WTC11 (cell line): Measurements from ENCODE around the gene FBXL7. TPM values are rescaled to one million over a fixed set of nuclear protein-coding genes. Genes with fewer than 3 reads are reported as not detected.

Experiments
- ATAC-seq: fragments of 200-7000 bp; cut with Tn5 transposase; 2 replicates; pipeline ENCODE4 v1.10.0; 2021; ENCODE audit warnings: mild to moderate bottlenecking, moderate library complexity
- CTCF ChIA-PET: fragments of 300-600 bp; sonication (Branson Sonifier 250); formaldehyde crosslinking; loops from one replicate; lab custom pipeline; 2021; ENCODE audit warnings: antibody characterized with exemption; lab: Charles Lee
- POLR2A ChIA-PET: fragments of 350-600 bp; sonication (Branson Sonifier 250); formaldehyde crosslinking; loops from one replicate; lab custom pipeline; 2021; ENCODE audit warnings: antibody characterized with exemption; lab: Charles Lee
- DNase-seq: peaks from one replicate; pipeline ENCODE4 v3.0.0; 2021; ENCODE audit warnings: low spot score
- H3K27ac Mint-ChIP-seq: 2 replicates; pipeline ENCODE4 v1.8.0; 2021; ENCODE audit warnings: mixed read lengths
- H3K27me3 Mint-ChIP-seq: 2 replicates; pipeline ENCODE4 v1.8.0; 2021; ENCODE audit warnings: low read depth, mild to moderate bottlenecking, moderate library complexity, mixed read lengths
- H3K36me3 Mint-ChIP-seq: 2 replicates; pipeline ENCODE4 v1.8.0; 2021; ENCODE audit warnings: mixed read lengths
- H3K4me1 Mint-ChIP-seq: 2 replicates; pipeline ENCODE4 v1.8.0; 2022; ENCODE audit warnings: mixed read lengths
- H3K4me3 Mint-ChIP-seq: 2 replicates; pipeline ENCODE4 v1.8.0; 2021; ENCODE audit warnings: mild to moderate bottlenecking, moderate library complexity, mixed read lengths
- H3K9me3 Mint-ChIP-seq: 2 replicates; pipeline ENCODE4 v1.8.0; 2021; ENCODE audit warnings: mixed read lengths
- ARID4B ChIP-seq: sonication (generic); formaldehyde crosslinking; IDR thresholded peaks from 2 replicates; pipeline ENCODE4 v1.8.0; 2023; ENCODE audit warnings: missing genetic modification reagents, mild to moderate bottlenecking, borderline replicate concordance
- ATF3 ChIP-seq: sonication (generic); formaldehyde crosslinking; conservative IDR thresholded peaks from 2 replicates; pipeline ENCODE4 v1.8.1; 2022; ENCODE audit warnings: mild to moderate bottlenecking, missing genetic modification reagents
- ELF4 ChIP-seq: sonication (generic); formaldehyde crosslinking; IDR thresholded peaks from 2 replicates; pipeline ENCODE4 v1.8.1; 2022; ENCODE audit warnings: low read depth, mild to moderate bottlenecking, moderate library complexity, missing genetic modification reagents
- FOXP1 ChIP-seq: sonication (generic); formaldehyde crosslinking; IDR thresholded peaks from 2 replicates; pipeline ENCODE4 v1.8.0; 2022; ENCODE audit warnings: missing genetic modification reagents, mild to moderate bottlenecking, moderate library complexity, borderline replicate concordance
- GTF2I ChIP-seq: fragments of 250-450 bp; sonication (Bioruptor Pico); conservative IDR thresholded peaks from 2 replicates; pipeline ENCODE4 v1.4.0; 2021; ENCODE audit warnings: mild to moderate bottlenecking
- MAX ChIP-seq: sonication (generic); formaldehyde crosslinking; IDR thresholded peaks from 2 replicates; pipeline ENCODE4 v1.8.0; 2022; ENCODE audit warnings: mild to moderate bottlenecking, missing genetic modification reagents
- MXD4 ChIP-seq: fragments of 250-450 bp; sonication (Bioruptor Pico); IDR thresholded peaks from 2 replicates; pipeline ENCODE4 v1.8.0; 2021; ENCODE audit warnings: mild to moderate bottlenecking, moderate library complexity, borderline replicate concordance
- NFATC4 ChIP-seq: fragments of 250-450 bp; sonication (Bioruptor Pico); IDR thresholded peaks from 2 replicates; pipeline ENCODE4 v1.9.0; 2021; ENCODE audit warnings: mild to moderate bottlenecking
- NFE2L1 ChIP-seq: sonication (generic); formaldehyde crosslinking; IDR thresholded peaks from 2 replicates; pipeline ENCODE4 v1.8.1; 2023; ENCODE audit warnings: missing genetic modification reagents
- SMAD4 ChIP-seq: sonication (generic); formaldehyde crosslinking; IDR thresholded peaks from 2 replicates; pipeline ENCODE4 v1.8.0; 2022; ENCODE audit warnings: mild to moderate bottlenecking, missing genetic modification reagents
- SP1 ChIP-seq: sonication (generic); formaldehyde crosslinking; conservative IDR thresholded peaks from 2 replicates; pipeline ENCODE4 v1.8.1; 2022; ENCODE audit warnings: missing genetic modification reagents
- ZNF121 ChIP-seq: sonication (generic); formaldehyde crosslinking; IDR thresholded peaks from 2 replicates; pipeline ENCODE4 v1.8.0; 2023; ENCODE audit warnings: missing genetic modification reagents
- ZNF138 ChIP-seq: sonication (generic); formaldehyde crosslinking; conservative IDR thresholded peaks from 2 replicates; pipeline ENCODE4 v1.8.1; 2022; ENCODE audit warnings: mild to moderate bottlenecking, moderate library complexity, missing genetic modification reagents
- ZNF219 ChIP-seq: sonication (generic); formaldehyde crosslinking; IDR thresholded peaks from 2 replicates; pipeline ENCODE4 v1.8.0; 2023; ENCODE audit warnings: missing genetic modification reagents, mild to moderate bottlenecking, borderline replicate concordance
- ZNF423 ChIP-seq: fragments of 250-450 bp; sonication (Bioruptor Pico); IDR thresholded peaks from 2 replicates; pipeline ENCODE4 v2.1.2; 2022; ENCODE audit warnings: mild to moderate bottlenecking, moderate library complexity
- ZNF532 ChIP-seq: fragments of 250-450 bp; sonication (Bioruptor Pico); IDR thresholded peaks from 2 replicates; pipeline ENCODE4 v1.9.0; 2021; ENCODE audit warnings: mild to moderate bottlenecking, borderline replicate concordance
- total RNA-seq: library from RNA; stranded (reverse); gene quantifications from 3 replicates; pipeline ENCODE4 v1.2.3, GENCODE V29; 2021
- TF ChIP-seq, protein P1 (sequence below): sonication (generic); formaldehyde crosslinking; IDR thresholded peaks from 2 replicates; pipeline ENCODE4 v1.8.0; 2022; ENCODE audit warnings: mild to moderate bottlenecking, missing genetic modification reagents
- TF ChIP-seq, protein P2 (sequence below): sonication (generic); formaldehyde crosslinking; IDR thresholded peaks from 2 replicates; pipeline ENCODE4 v1.8.1; 2022; ENCODE audit warnings: low read depth, mild to moderate bottlenecking, moderate library complexity, missing genetic modification reagents, borderline replicate concordance
- TF ChIP-seq, protein P3 (sequence below): sonication (generic); formaldehyde crosslinking; IDR thresholded peaks from 2 replicates; pipeline ENCODE4 v1.8.1; 2023; ENCODE audit warnings: mild to moderate bottlenecking, missing genetic modification reagents
- TF ChIP-seq, protein P4 (sequence below): sonication (generic); formaldehyde crosslinking; IDR thresholded peaks from 2 replicates; pipeline ENCODE4 v1.8.0; 2022; ENCODE audit warnings: mild to moderate bottlenecking, missing genetic modification reagents

The FBXL7 gene
- total RNA-seq, 1 experiment from 2014 or later: 13.8 TPM

GRCh38 chr5:15741591-15741990 is 241.6 kb downstream of the FBXL7 start (continued):
- no peak for TF ChIP-seq ATF3 (CRISPR knock-in tag)
- TF ChIP-seq ZNF423 (CRISPR knock-in tag): no peak
- TF ChIP-seq, protein P1, sequence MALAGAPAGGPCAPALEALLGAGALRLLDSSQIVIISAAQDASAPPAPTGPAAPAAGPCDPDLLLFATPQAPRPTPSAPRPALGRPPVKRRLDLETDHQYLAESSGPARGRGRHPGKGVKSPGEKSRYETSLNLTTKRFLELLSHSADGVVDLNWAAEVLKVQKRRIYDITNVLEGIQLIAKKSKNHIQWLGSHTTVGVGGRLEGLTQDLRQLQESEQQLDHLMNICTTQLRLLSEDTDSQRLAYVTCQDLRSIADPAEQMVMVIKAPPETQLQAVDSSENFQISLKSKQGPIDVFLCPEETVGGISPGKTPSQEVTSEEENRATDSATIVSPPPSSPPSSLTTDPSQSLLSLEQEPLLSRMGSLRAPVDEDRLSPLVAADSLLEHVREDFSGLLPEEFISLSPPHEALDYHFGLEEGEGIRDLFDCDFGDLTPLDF: no peak
- TF ChIP-seq ZNF219 (CRISPR knock-in tag): no peak
- TF ChIP-seq, protein P2, sequence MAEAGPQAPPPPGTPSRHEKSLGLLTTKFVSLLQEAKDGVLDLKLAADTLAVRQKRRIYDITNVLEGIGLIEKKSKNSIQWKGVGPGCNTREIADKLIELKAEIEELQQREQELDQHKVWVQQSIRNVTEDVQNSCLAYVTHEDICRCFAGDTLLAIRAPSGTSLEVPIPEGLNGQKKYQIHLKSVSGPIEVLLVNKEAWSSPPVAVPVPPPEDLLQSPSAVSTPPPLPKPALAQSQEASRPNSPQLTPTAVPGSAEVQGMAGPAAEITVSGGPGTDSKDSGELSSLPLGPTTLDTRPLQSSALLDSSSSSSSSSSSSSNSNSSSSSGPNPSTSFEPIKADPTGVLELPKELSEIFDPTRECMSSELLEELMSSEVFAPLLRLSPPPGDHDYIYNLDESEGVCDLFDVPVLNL (CRISPR knock-in tag): no peak
- TF ChIP-seq MXD4 (CRISPR knock-in tag): no peak
- TF ChIP-seq, protein P3, sequence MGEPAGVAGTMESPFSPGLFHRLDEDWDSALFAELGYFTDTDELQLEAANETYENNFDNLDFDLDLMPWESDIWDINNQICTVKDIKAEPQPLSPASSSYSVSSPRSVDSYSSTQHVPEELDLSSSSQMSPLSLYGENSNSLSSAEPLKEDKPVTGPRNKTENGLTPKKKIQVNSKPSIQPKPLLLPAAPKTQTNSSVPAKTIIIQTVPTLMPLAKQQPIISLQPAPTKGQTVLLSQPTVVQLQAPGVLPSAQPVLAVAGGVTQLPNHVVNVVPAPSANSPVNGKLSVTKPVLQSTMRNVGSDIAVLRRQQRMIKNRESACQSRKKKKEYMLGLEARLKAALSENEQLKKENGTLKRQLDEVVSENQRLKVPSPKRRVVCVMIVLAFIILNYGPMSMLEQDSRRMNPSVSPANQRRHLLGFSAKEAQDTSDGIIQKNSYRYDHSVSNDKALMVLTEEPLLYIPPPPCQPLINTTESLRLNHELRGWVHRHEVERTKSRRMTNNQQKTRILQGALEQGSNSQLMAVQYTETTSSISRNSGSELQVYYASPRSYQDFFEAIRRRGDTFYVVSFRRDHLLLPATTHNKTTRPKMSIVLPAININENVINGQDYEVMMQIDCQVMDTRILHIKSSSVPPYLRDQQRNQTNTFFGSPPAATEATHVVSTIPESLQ (CRISPR knock-in tag): no peak
- no peak for TF ChIP-seq ELF4 (CRISPR knock-in tag)
- TF ChIP-seq NFATC4 (CRISPR knock-in tag): no peak
- TF ChIP-seq MAX: no peak
- no peak for TF ChIP-seq ARID4B

GRCh38 chr5:15746833-15747232 is 246.9 kb downstream of the FBXL7 start:
- Mint-ChIP-seq H3K27me3 (peaks cover 5% of the 10 kb centered on the region), H3K36me3 (peaks cover 25% of the 10 kb centered on the region), H3K27ac (no peak overlapping the region), H3K4me3 (no peak overlapping the region), H3K9me3 (peaks cover 27% of the 10 kb centered on the region), H3K4me1 (peaks cover 17% of the 10 kb centered on the region)
- no peak for ATAC-seq
- ChIA-PET CTCF (no interaction called here), POLR2A (no interaction called here)
- no peak for DNase-seq
- TF ChIP-seq SMAD4 (CRISPR knock-in tag) (no peak), FOXP1 (no peak), ZNF138 (no peak), NFE2L1 (CRISPR knock-in tag) (no peak), ZNF219 (CRISPR knock-in tag) (no peak), ZNF121 (no peak), ZNF532 (no peak), SP1 (CRISPR knock-in tag) (no peak), ATF3 (CRISPR knock-in tag) (no peak), GTF2I (CRISPR knock-in tag) (no peak)
- TF ChIP-seq, protein P4, sequence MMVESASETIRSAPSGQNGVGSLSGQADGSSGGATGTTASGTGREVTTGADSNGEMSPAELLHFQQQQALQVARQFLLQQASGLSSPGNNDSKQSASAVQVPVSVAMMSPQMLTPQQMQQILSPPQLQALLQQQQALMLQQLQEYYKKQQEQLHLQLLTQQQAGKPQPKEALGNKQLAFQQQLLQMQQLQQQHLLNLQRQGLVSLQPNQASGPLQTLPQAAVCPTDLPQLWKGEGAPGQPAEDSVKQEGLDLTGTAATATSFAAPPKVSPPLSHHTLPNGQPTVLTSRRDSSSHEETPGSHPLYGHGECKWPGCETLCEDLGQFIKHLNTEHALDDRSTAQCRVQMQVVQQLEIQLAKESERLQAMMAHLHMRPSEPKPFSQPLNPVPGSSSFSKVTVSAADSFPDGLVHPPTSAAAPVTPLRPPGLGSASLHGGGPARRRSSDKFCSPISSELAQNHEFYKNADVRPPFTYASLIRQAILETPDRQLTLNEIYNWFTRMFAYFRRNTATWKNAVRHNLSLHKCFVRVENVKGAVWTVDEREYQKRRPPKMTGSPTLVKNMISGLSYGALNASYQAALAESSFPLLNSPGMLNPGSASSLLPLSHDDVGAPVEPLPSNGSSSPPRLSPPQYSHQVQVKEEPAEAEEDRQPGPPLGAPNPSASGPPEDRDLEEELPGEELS: no peak
